MM.1S (cell line): ENCODE data around the gene PHLDB2.

Experiments used
- DNase-seq: peaks from one replicate; pipeline ENCODE4 v3.0.0-alpha.2; 2015
- H2AFZ ChIP-seq: fragments of 300-600 bp; sonication (generic); 2 replicates; pipeline ENCODE4 v1.6.0; 2016; ENCODE audit warnings: antibody characterized with exemption, low read length
- H3F3A ChIP-seq: fragments of 300-600 bp; sonication (generic); 2 replicates; pipeline ENCODE4 v1.6.1; 2016; ENCODE audit warnings: mild to moderate bottlenecking, antibody characterized with exemption, low read length, moderate library complexity, mixed read lengths; ENCODE audit not compliant: insufficient read depth
- H3K27ac ChIP-seq: fragments of 300-600 bp; sonication (generic); 2 replicates; pipeline ENCODE4 v1.5.1; 2016; ENCODE audit warnings: mild to moderate bottlenecking, low read length
- H3K27me3 ChIP-seq: fragments of 300-600 bp; sonication (generic); replicated peaks from 2 replicates; pipeline ENCODE4 v1.6.0; 2016; ENCODE audit warnings: low read length; ENCODE audit not compliant: insufficient read depth
- H3K36me3 ChIP-seq: fragments of 300-600 bp; sonication (generic); replicated peaks from 2 replicates; pipeline ENCODE4 v1.6.1; 2016; ENCODE audit warnings: mild to moderate bottlenecking, low read length, mixed read lengths; ENCODE audit not compliant: insufficient read depth
- H3K4me1 ChIP-seq: fragments of 300-600 bp; sonication (generic); 2 replicates; pipeline ENCODE4 v1.6.1; 2016; ENCODE audit warnings: low read length, mixed read lengths
- H3K4me2 ChIP-seq: fragments of 300-600 bp; sonication (generic); 2 replicates; pipeline ENCODE4 v1.6.0; 2016; ENCODE audit warnings: low read depth, low read length
- H3K4me3 ChIP-seq: fragments of 300-600 bp; sonication (generic); 2 replicates; pipeline ENCODE4 v1.5.1; 2016; ENCODE audit warnings: low read length, mixed read lengths
- H3K79me2 ChIP-seq: fragments of 300-600 bp; sonication (generic); 2 replicates; pipeline ENCODE4 v1.6.1; 2016; ENCODE audit warnings: mixed run types, low read length, mixed read lengths
- H3K9ac ChIP-seq: fragments of 300-600 bp; sonication (generic); 2 replicates; pipeline ENCODE4 v1.6.1; 2016; ENCODE audit warnings: low read length, mixed read lengths
- H3K9me2 ChIP-seq: fragments of 300-600 bp; sonication (generic); replicated peaks from 2 replicates; pipeline ENCODE4 v1.6.1; 2016; ENCODE audit warnings: mild to moderate bottlenecking, low read length, mixed read lengths; ENCODE audit not compliant: insufficient read depth
- H3K9me3 ChIP-seq: fragments of 300-600 bp; sonication (generic); replicated peaks from 2 replicates; pipeline ENCODE4 v1.6.1; 2016; ENCODE audit warnings: mild to moderate bottlenecking, low read length, mixed read lengths; ENCODE audit not compliant: insufficient read depth
- H4K20me1 ChIP-seq: fragments of 300-600 bp; sonication (generic); 2 replicates; pipeline ENCODE4 v1.6.1; 2016; ENCODE audit warnings: mild to moderate bottlenecking, low read length, moderate library complexity, mixed read lengths; ENCODE audit not compliant: insufficient read depth
- EZH2 ChIP-seq: fragments of 300-600 bp; sonication (generic); optimal IDR thresholded peaks from 2 replicates; pipeline ENCODE3; 2017; ENCODE audit warnings: low read depth, mild to moderate bottlenecking, antibody characterized with exemption, low read length, mixed read lengths
- EZH2phosphoT487 ChIP-seq: fragments of 300-600 bp; sonication (generic); IDR thresholded peaks from 2 replicates; pipeline ENCODE4 v1.6.1; 2018; ENCODE audit warnings: antibody characterized with exemption, low read length
- TF ChIP-seq, protein P1 (sequence below): fragments of 300-600 bp; sonication (generic); IDR thresholded peaks from 2 replicates; pipeline ENCODE4 v1.5.1; 2016; ENCODE audit warnings: antibody characterized with exemption, low read length, mixed read lengths

PHLDB2 gene

DNA sequence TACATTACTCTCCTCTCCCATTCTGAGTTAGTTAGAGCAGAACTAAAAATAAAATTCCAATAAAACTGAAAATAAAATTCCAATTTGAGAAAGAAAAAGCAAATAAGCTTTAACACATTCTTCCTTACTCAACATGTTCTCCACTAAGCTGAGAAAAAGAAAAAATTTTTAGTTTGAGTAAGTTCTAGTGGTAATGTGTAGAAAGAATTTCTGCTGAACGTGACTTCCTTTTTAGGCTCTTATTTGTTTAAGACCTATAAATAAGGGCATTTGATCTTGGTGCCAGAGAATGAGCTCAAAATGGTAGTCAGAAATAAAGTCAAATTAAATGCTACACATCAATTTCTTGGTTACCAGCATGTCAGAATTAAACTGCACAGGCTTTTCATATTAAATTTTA, 62.1 kb downstream of the PHLDB2 start:
- H3K9me3 ChIP-seq = no peaks in the 10 kb centered on the region
- TF ChIP-seq, protein P1, sequence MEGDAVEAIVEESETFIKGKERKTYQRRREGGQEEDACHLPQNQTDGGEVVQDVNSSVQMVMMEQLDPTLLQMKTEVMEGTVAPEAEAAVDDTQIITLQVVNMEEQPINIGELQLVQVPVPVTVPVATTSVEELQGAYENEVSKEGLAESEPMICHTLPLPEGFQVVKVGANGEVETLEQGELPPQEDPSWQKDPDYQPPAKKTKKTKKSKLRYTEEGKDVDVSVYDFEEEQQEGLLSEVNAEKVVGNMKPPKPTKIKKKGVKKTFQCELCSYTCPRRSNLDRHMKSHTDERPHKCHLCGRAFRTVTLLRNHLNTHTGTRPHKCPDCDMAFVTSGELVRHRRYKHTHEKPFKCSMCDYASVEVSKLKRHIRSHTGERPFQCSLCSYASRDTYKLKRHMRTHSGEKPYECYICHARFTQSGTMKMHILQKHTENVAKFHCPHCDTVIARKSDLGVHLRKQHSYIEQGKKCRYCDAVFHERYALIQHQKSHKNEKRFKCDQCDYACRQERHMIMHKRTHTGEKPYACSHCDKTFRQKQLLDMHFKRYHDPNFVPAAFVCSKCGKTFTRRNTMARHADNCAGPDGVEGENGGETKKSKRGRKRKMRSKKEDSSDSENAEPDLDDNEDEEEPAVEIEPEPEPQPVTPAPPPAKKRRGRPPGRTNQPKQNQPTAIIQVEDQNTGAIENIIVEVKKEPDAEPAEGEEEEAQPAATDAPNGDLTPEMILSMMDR = no peak
- TF ChIP-seq EZH2phosphoT487 = no peak
- TF ChIP-seq EZH2 = no peak
- no peak overlapping the region for H3K4me3 ChIP-seq
- DNase-seq = no peak
- no peaks in the 10 kb centered on the region for H3K9me2 ChIP-seq
- H3F3A ChIP-seq = no peaks in the 10 kb centered on the region
- H3K79me2 ChIP-seq = no peaks in the 10 kb centered on the region
- H2AFZ ChIP-seq = no peak overlapping the region
- no peaks in the 10 kb centered on the region for H3K27me3 ChIP-seq
- no peaks in the 10 kb centered on the region for H3K4me1 ChIP-seq
- H3K4me2 ChIP-seq = no peak overlapping the region
- H3K27ac ChIP-seq = no peak overlapping the region
- H3K36me3 ChIP-seq = no peaks in the 10 kb centered on the region
- no peak overlapping the region for H3K9ac ChIP-seq
- H4K20me1 ChIP-seq = no peaks in the 10 kb centered on the region

DNA sequence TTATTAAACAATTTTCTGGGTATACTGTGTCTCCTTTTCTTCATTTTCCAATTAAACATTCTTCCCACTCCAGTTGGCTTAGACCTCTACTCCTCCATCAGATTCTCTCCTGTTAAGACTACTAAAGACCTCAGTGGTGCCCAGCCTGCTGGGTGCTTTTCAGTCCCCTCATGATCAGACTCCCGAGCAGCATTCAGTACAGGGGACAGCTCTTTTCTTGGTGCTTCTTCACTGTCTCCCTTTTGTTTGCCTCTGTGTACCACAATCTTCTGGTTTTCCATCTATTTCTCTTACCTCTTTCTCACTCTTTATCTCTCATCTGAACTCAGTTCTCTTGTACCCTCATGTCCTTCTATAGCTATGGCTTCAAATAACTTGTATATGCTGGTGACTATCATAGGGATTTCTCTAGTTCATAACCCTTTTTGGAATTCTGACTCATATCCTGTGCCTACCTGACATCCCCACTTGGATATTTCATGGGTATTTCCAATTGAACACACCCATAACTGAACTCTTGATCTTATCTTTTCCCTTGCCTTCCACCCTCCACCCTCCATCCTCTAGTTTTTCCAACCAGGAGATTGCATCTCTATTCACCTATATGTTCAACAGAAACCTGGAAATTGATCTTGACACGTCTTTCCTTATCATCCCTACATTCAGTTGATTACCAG, 64.2 kb downstream of the PHLDB2 start:
- no peak overlapping the region for H3K4me2 ChIP-seq
- H3K27ac ChIP-seq = no peak overlapping the region
- no peak overlapping the region for H3K4me3 ChIP-seq
- H3K27me3 ChIP-seq = no peaks in the 10 kb centered on the region
- H3K9me3 ChIP-seq = no peaks in the 10 kb centered on the region
- no peak for DNase-seq
- H3K4me1 ChIP-seq = no peaks in the 10 kb centered on the region
- no peaks in the 10 kb centered on the region for H3F3A ChIP-seq
- H4K20me1 ChIP-seq = no peaks in the 10 kb centered on the region
- H3K9me2 ChIP-seq = no peaks in the 10 kb centered on the region
- H3K36me3 ChIP-seq = no peaks in the 10 kb centered on the region
- TF ChIP-seq EZH2 (no peak), EZH2phosphoT487 (no peak)
- TF ChIP-seq, protein P1 = no peak
- H3K79me2 ChIP-seq = no peaks in the 10 kb centered on the region
- H3K9ac ChIP-seq = no peak overlapping the region
- no peak overlapping the region for H2AFZ ChIP-seq

DNA sequence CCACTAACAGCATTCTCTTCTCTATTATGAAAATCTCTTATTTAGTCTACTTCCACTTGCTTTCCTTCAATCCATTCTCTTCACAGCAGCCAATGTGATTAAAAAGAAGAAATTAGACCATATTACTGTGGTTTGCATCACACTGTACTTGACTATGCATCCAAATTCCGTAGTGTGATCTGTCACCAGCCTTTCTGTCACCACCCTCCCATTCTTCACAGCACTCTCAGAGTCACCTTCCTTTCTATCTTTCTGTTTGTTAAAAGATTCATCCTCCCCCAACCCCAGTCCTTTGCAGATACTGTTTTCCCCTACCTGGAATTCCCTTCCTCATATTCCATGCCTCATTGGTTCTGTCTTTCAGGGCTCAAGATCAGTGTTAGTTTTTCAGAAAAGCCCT, 64.7 kb downstream of the PHLDB2 start:
- Histone ChIP-seq H3K9me3 (no peaks in the 10 kb centered on the region), H3K4me1 (no peaks in the 10 kb centered on the region), H3F3A (no peaks in the 10 kb centered on the region), H3K9me2 (no peaks in the 10 kb centered on the region), H3K4me3 (no peak overlapping the region), H4K20me1 (no peaks in the 10 kb centered on the region), H3K9ac (no peak overlapping the region), H3K27ac (no peak overlapping the region), H3K79me2 (no peaks in the 10 kb centered on the region), H3K36me3 (no peaks in the 10 kb centered on the region), H3K4me2 (no peak overlapping the region), H2AFZ (no peak overlapping the region), H3K27me3 (no peaks in the 10 kb centered on the region)
- TF ChIP-seq EZH2 (no peak), EZH2phosphoT487 (no peak)
- TF ChIP-seq, protein P1 = no peak
- DNase-seq = no peak
